Suppressor macrophage treated with lipopolysaccharide for 1 hour (primary cell): ENCODE data around the gene FAXDC2.

Source experiments
- DNase-seq, 3 donors: peaks; one replicate each; pipeline ENCODE4 v3.0.0-alpha.2; 2020 to 2022

Gene FAXDC2

GRCh38 chr5:154850255-154851062, at the start of gene FAXDC2:
Gene FAXDC2 (minus strand): TSS chr5:154850603. CDS start chr5:154838178, 12,425 bp downstream.
- DNase-seq: peak; percentile 83 to 85 (median 85)

GRCh38 chr5:154900066-154900465, 49.7 kb upstream of the FAXDC2 start:
- no peak for DNase-seq

- no peak for DNase-seq
Measured at GRCh38 chr5:154899151-154899816, 48.9 kb upstream of the FAXDC2 start.

GRCh38 chr5:154898210-154898609, 47.8 kb upstream of the FAXDC2 start:
- DNase-seq: no peak

- no peak for DNase-seq
Measured at GRCh38 chr5:154896562-154897165, 46.3 kb upstream of the FAXDC2 start.

- no peak for DNase-seq
Measured at GRCh38 chr5:154895606-154896561, 45.5 kb upstream of the FAXDC2 start.

GRCh38 chr5:154893381-154893780, 43.0 kb upstream of the FAXDC2 start:
- no peak for DNase-seq

GRCh38 chr5:154892369-154892771, 42.0 kb upstream of the FAXDC2 start:
- DNase-seq: no peak

- DNase-seq: peak; percentile 49 to 69 (median 53)
Measured at GRCh38 chr5:154885439-154885838, 35.0 kb upstream of the FAXDC2 start.

- no peak for DNase-seq
Measured at GRCh38 chr5:154884424-154884823, 34.0 kb upstream of the FAXDC2 start.

- no peak for DNase-seq
Measured at GRCh38 chr5:154881986-154882385, 31.6 kb upstream of the FAXDC2 start.

- DNase-seq: no peak
Measured at GRCh38 chr5:154878642-154879335, 28.4 kb upstream of the FAXDC2 start.

- DNase-seq: no peak
Measured at GRCh38 chr5:154873791-154874331, 23.5 kb upstream of the FAXDC2 start.

GRCh38 chr5:154871734-154872133, 21.3 kb upstream of the FAXDC2 start:
- no peak for DNase-seq

- peak in 1 of 3 donors; percentile 6 for DNase-seq
Measured at GRCh38 chr5:154868702-154869101, 18.3 kb upstream of the FAXDC2 start.

GRCh38 chr5:154866841-154867240, 16.4 kb upstream of the FAXDC2 start:
- DNase-seq: no peak

GRCh38 chr5:154865466-154866184, 15.2 kb upstream of the FAXDC2 start:
- DNase-seq: no peak

- DNase-seq: no peak
Measured at GRCh38 chr5:154863291-154864080, 13.1 kb upstream of the FAXDC2 start.

GRCh38 chr5:154862766-154863165, 12.4 kb upstream of the FAXDC2 start:
- DNase-seq: peak; percentile 10 to 25 (median 20)

GRCh38 chr5:154861946-154862345, 11.5 kb upstream of the FAXDC2 start:
- DNase-seq: no peak
